Astrocyte of the spinal cord (primary cell): ENCODE results near the gene DSCAML1.

ENCODE experiments used
- DNase-seq: peaks from one replicate; pipeline ENCODE4 v3.0.0; 2011; ENCODE audit warnings: low read depth, low spot score
- H3K4me3 ChIP-seq: 2 replicates; pipeline ENCODE4 v1.5.1; 2011; ENCODE audit warnings: low read depth, mild to moderate bottlenecking, low read length, moderate library complexity
- in situ Hi-C: cut with HindIII; loops from 2 replicates; pipeline ENCODE4 v1.10.0; 2017; ENCODE audit warnings: low sequenced_read_pairs
- TF ChIP-seq, protein P1 (sequence below): IDR thresholded peaks from 2 replicates; pipeline ENCODE4 v1.5.1; 2012; ENCODE audit warnings: low read depth, mild to moderate bottlenecking, low read length, inconsistent platforms

DSCAML1 gene

DNA sequence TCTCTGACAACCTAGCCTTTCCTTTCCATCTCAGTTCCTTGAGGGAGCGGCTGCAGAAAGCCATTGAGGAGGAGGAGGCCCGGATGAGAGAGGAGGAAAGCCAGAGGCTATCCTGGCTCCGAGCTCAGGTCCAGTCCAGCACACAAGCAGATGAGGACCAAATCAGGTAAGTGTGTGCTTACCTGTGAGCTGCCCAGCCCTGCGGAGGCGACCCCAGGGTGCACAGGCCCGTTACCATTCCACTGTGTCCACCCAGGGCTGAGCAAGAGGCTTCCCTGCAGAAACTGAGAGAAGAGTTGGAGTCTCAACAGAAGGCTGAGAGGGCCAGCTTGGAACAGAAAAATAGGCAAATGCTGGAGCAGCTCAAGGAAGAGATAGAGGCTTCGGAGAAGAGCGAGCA lies 406.3 kb downstream of the DSCAML1 start:
- H3K4me3 ChIP-seq: no peak overlapping the region
- TF ChIP-seq, protein P1, sequence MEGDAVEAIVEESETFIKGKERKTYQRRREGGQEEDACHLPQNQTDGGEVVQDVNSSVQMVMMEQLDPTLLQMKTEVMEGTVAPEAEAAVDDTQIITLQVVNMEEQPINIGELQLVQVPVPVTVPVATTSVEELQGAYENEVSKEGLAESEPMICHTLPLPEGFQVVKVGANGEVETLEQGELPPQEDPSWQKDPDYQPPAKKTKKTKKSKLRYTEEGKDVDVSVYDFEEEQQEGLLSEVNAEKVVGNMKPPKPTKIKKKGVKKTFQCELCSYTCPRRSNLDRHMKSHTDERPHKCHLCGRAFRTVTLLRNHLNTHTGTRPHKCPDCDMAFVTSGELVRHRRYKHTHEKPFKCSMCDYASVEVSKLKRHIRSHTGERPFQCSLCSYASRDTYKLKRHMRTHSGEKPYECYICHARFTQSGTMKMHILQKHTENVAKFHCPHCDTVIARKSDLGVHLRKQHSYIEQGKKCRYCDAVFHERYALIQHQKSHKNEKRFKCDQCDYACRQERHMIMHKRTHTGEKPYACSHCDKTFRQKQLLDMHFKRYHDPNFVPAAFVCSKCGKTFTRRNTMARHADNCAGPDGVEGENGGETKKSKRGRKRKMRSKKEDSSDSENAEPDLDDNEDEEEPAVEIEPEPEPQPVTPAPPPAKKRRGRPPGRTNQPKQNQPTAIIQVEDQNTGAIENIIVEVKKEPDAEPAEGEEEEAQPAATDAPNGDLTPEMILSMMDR: no peak
- in situ Hi-C loops: no loop called here
- no peak for DNase-seq

DNA sequence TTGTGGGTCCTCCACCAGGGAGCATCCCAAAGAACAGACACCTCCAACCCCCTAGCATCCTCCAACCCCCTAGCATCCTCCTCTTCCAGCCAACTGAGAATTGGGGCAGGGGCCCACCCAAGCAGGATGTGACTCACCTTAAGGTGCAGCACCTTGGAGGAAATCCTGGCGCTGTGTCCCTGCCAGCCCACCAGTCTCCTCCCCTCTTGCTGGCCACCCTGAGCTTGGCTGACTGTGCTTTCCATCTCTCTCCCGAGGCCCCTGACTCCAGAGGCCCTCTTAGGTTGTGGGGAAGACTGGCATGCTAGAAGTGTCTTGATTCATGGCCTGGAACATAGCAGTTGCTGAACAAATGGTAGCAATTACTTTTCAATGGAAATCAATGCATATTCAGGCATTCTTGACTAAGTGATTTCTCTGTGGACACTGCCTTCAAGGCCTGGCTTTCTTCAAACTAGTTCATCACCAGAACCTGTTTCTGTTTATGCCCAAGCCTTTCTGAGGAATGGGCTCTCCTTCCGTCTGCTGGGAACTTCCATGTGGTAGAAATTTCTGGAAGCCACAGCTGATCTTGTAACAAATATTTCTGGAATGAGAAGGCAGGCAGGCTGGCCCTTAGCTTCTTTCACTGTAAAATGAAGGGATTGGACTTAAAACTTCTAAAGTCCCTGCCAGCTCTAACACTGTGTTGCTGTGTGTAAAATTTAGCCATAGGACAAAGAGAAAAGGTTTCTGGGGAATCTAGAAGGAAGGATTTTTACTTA lies 408.8 kb downstream of the DSCAML1 start:
- in situ Hi-C loops: no loop called here
- TF ChIP-seq, protein P1: no peak
- DNase-seq: peak; percentile 59
- H3K4me3 ChIP-seq: no peak overlapping the region

- TF ChIP-seq, protein P1: no peak
- no peak overlapping the region for H3K4me3 ChIP-seq
- in situ Hi-C loops: no loop called here
- no peak for DNase-seq
Observed at GRCh38 chr11:117385906-117386305, 411.1 kb downstream of the DSCAML1 start.

DNA sequence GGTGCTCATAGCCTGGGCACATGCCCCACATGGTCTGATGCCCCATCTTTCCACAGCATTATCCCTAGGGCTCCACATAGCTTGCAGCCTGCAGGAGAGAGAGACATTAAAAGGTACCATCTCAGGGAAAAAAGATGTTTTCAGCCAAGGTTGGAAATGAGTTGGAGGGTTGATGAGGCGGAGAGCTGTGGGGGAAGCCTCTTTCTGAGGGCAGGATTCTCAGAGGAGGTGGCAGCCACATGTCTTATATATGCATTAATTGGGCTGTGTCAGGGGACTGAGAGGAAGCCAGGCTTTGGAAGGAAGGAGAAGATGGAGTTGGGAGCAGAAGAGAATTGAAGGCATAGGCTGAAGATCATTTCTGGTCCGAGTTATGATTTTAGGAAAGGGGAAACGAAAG lies 411.5 kb downstream of the DSCAML1 start:
- in situ Hi-C loops: no loop called here

GRCh38 chr11:117384045-117384444 lies 413.0 kb downstream of the DSCAML1 start:
- TF ChIP-seq, protein P1: no peak
- peak; percentile 68 for DNase-seq
- in situ Hi-C loops: no loop called here
- no peak overlapping the region for H3K4me3 ChIP-seq

More for the DNA sequence above, 411.5 kb downstream of the DSCAML1 start:
- TF ChIP-seq, protein P1: no peak
- H3K4me3 ChIP-seq: no peak overlapping the region
- DNase-seq: no peak

DNA sequence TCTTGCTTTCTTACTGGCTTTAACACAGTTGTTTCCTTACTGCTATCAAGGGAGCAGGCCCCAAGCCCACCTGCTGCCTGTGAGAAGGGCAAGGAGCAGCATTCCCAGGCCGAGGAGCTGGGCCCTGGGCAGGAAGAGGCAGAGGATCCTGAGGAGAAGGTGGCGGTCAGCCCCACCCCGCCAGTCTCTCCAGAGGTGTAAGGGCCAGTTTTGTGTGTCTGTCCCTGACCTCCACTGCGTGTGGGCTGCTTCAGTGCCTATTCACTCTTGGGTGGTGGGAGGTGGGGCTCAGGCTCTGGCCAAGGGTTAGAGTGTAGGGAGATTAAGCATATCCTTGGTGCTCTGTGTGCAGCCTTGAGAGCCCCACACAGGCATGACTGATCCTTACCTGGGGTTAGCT lies 414.3 kb downstream of the DSCAML1 start:
- DNase-seq: no peak
- TF ChIP-seq, protein P1: no peak
- in situ Hi-C loops: no loop called here
- no peak overlapping the region for H3K4me3 ChIP-seq
